ENCODE results near the gene FHIT. TPM values are rescaled to one million over a fixed set of nuclear protein-coding genes. Genes with fewer than 3 reads are reported as not detected.

The FHIT gene
- total RNA-seq, 1 donor from 2014 or later = 20.2 TPM

DNA sequence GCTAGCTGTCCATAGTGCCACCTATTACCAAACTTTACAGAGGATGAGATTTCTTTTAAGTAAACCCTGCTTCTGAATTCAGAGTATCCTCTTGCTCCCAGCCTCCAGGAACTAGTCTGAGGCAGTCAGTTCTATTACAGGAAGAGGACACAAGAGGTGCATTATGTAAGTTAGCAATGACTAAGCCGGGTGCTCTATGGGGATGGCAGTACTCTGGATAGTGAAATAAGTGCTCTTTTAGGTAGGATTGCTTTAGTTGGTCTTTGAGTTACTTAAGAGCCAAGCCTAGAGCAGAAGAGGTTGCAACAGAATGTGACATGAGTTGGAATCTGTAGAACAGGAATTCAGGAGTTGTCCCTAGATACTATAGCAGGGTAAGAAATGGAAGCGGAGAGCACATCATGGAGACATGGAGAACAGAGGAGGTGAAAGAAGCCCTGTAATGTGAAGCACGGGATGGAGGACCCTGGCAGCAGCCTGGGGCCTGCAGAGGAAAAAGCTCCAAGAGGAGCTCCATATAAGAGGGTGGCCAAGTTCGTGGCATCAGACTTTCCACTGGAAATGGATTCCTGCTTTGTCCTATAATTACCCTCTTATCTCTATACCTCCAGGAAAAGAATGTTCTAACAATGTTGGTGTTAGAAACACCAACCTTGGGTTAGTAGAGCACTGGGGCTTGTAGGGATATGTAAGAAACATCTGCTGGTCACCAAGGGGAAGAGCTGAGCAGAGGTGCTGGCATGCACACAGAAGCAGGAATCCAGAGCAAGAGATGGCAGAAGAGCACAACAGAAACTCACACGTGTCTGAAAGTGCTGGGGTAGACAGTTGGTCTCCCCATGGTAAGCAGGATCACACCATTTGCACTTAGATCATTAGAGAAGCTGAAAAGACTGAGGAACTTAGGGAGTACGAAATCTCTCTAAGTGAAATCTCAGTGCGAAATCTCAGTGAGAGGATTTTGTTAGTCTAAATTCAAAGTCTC lies 851.1 kb downstream of the FHIT start:
- DNase-seq (ENCODE audit: low spot score) = no peak
- H3K36me3 Mint-ChIP-seq (ENCODE audit: low read depth, unreplicated experiment) = no peaks in the 10 kb centered on the region
- H3K4me1 Mint-ChIP-seq (ENCODE audit: unreplicated experiment) = peaks cover 26% of the 10 kb centered on the region
- H3K9me3 Mint-ChIP-seq (ENCODE audit: unreplicated experiment) = no peaks in the 10 kb centered on the region
- TF ChIP-seq CTCF (IDR thresholded peaks at IDR 0.05; ENCODE audit: unreplicated experiment) = no peak
- H3K27me3 Mint-ChIP-seq (ENCODE audit: unreplicated experiment) = no peaks in the 10 kb centered on the region
- no peak overlapping the region for H3K4me3 Mint-ChIP-seq (ENCODE audit: unreplicated experiment)
- peak overlapping the region; percentile 85 for H3K27ac Mint-ChIP-seq (ENCODE audit: unreplicated experiment)

DNA sequence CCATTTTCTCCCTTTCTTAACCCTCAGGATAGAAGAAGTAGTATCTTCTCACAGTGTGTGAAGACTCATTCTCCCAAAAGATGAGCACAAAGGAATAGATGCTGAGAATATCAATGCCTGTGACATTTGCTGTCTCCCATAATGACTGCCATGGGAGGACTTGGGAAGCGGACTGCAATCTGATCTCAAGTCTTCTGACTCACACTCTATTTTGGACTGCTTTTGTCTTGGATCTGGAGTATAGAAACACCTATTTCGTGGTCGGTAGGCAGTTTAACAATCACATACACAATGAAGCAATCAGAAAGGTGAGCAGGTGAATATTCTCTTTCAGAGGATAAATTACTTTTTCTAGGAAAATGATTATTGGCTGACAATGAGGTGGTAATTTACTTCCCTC lies 852.0 kb downstream of the FHIT start:
- Mint-ChIP-seq H3K27me3 (ENCODE audit: unreplicated experiment) (no peaks in the 10 kb centered on the region), H3K36me3 (ENCODE audit: low read depth, unreplicated experiment) (no peaks in the 10 kb centered on the region), H3K9me3 (ENCODE audit: unreplicated experiment) (no peaks in the 10 kb centered on the region), H3K4me1 (ENCODE audit: unreplicated experiment) (peaks cover 26% of the 10 kb centered on the region), H3K4me3 (ENCODE audit: unreplicated experiment) (no peak overlapping the region), H3K27ac (ENCODE audit: unreplicated experiment) (no peak overlapping the region)
- DNase-seq (ENCODE audit: low spot score) = no peak
- TF ChIP-seq CTCF (IDR thresholded peaks at IDR 0.05; ENCODE audit: unreplicated experiment) = no peak

- H3K27ac Mint-ChIP-seq (ENCODE audit: unreplicated experiment) = no peak overlapping the region
- TF ChIP-seq CTCF (IDR thresholded peaks at IDR 0.05; ENCODE audit: unreplicated experiment) = no peak
- H3K27me3 Mint-ChIP-seq (ENCODE audit: unreplicated experiment) = no peaks in the 10 kb centered on the region
- no peaks in the 10 kb centered on the region for H3K36me3 Mint-ChIP-seq (ENCODE audit: low read depth, unreplicated experiment)
- H3K4me1 Mint-ChIP-seq (ENCODE audit: unreplicated experiment) = peaks cover 10% of the 10 kb centered on the region
- no peaks in the 10 kb centered on the region for H3K9me3 Mint-ChIP-seq (ENCODE audit: unreplicated experiment)
- no peak for DNase-seq (ENCODE audit: low spot score)
- H3K4me3 Mint-ChIP-seq (ENCODE audit: unreplicated experiment) = no peak overlapping the region
Observed at GRCh38 chr3:60395173-60395762, 856.0 kb downstream of the FHIT start.

- H3K4me1 Mint-ChIP-seq (ENCODE audit: unreplicated experiment) = peaks cover 2% of the 10 kb centered on the region
- H3K9me3 Mint-ChIP-seq (ENCODE audit: unreplicated experiment) = no peaks in the 10 kb centered on the region
- H3K27ac Mint-ChIP-seq (ENCODE audit: unreplicated experiment) = no peak overlapping the region
- DNase-seq (ENCODE audit: low spot score) = no peak
- no peak overlapping the region for H3K4me3 Mint-ChIP-seq (ENCODE audit: unreplicated experiment)
- no peaks in the 10 kb centered on the region for H3K36me3 Mint-ChIP-seq (ENCODE audit: low read depth, unreplicated experiment)
- TF ChIP-seq CTCF (IDR thresholded peaks at IDR 0.05; ENCODE audit: unreplicated experiment) = no peak
- no peaks in the 10 kb centered on the region for H3K27me3 Mint-ChIP-seq (ENCODE audit: unreplicated experiment)
Observed at GRCh38 chr3:60393946-60394345, 857.3 kb downstream of the FHIT start.

- H3K4me1 Mint-ChIP-seq (ENCODE audit: unreplicated experiment) = no peaks in the 10 kb centered on the region
- no peak for DNase-seq (ENCODE audit: low spot score)
- no peak overlapping the region for H3K4me3 Mint-ChIP-seq (ENCODE audit: unreplicated experiment)
- H3K27me3 Mint-ChIP-seq (ENCODE audit: unreplicated experiment) = no peaks in the 10 kb centered on the region
- TF ChIP-seq CTCF (IDR thresholded peaks at IDR 0.05; ENCODE audit: unreplicated experiment) = no peak
- H3K27ac Mint-ChIP-seq (ENCODE audit: unreplicated experiment) = no peak overlapping the region
- H3K36me3 Mint-ChIP-seq (ENCODE audit: low read depth, unreplicated experiment) = no peaks in the 10 kb centered on the region
- no peaks in the 10 kb centered on the region for H3K9me3 Mint-ChIP-seq (ENCODE audit: unreplicated experiment)
Observed at GRCh38 chr3:60392501-60392900, 858.8 kb downstream of the FHIT start.
